ENCODE measurements around the gene PKIG. TPM values are rescaled to one million over a fixed set of nuclear protein-coding genes. Genes with fewer than 3 reads are reported as not detected.

Gene PKIG
- total RNA-seq = 100 to 1,000 TPM in 2 of 4 donors, 10 to 100 TPM in 2; 72.9 to 153 (median 100) TPM

- no peaks in the 10 kb centered on the region for H3K36me3 ChIP-seq
- peaks cover 71 to 79% of the 10 kb centered on the region in 2 donors for H3K4me1 ChIP-seq
- in situ Hi-C loops (cut with MboI; ENCODE audit: low sequenced_read_pairs in 4 of 4) = loop anchor here in 1 of 4 donors (25.0 kb wide), 1 partner anchor 370 kb away; the partner anchor contains the start of gene OSER1
- TF ChIP-seq POLR2A (IDR thresholded peaks at IDR 0.05) (peak; percentile 89 to 97), CTCF (IDR thresholded peaks at IDR 0.05 in 4 of 5, conservative IDR thresholded peaks at IDR 0.05 in 1 of 5) (no peak)
- peak within 1 kb of the TSS; percentile 65 to 76 (median 74) for H3K4me3 ChIP-seq
- intact Hi-C loops (cut with DNase I; ENCODE audit: low total_unique reads) = loop anchor here (5.0 to 10.0 kb wide), 2 partner anchors 378 to 755 kb away; no protein-coding TSS in a partner anchor
- peak within 1 kb of the TSS; percentile 95 to 98 (median 98) for H3K27ac ChIP-seq
- no peaks in the 10 kb centered on the region for H3K9me3 ChIP-seq
- DNase-seq (peak; percentile 89 to 92), ATAC-seq (peak; percentile 88)
- no peaks in the 10 kb centered on the region for H3K27me3 ChIP-seq
These were observed at the start of gene PKIG for GRCh38 chr20:44582311-44583025. PKIG (plus strand) TSS chr20:44582579; CDS start chr20:44614557, 31,978 bp downstream.

- in situ Hi-C loops (cut with MboI; ENCODE audit: low sequenced_read_pairs in 4 of 4) = loop anchor here (5.0 to 25.0 kb wide), 3 partner anchors 74 to 204 kb away; partner anchors contain the start of gene KCNK15 (in 1 of the 4)
- peak overlapping the region; percentile 74 to 85 (median 77) for H3K27ac ChIP-seq
- ATAC-seq = no peak
- H3K27me3 ChIP-seq = no peaks in the 10 kb centered on the region
- H3K9me3 ChIP-seq = no peaks in the 10 kb centered on the region
- DNase-seq = no peak
- intact Hi-C loops (cut with DNase I; ENCODE audit: low total_unique reads) = loop anchor here (5.0 to 10.0 kb wide), 3 partner anchors 148 to 226 kb away; no protein-coding TSS in a partner anchor
- H3K36me3 ChIP-seq = no peaks in the 10 kb centered on the region
- TF ChIP-seq POLR2A (IDR thresholded peaks at IDR 0.05) (no peak), CTCF (IDR thresholded peaks at IDR 0.05 in 4 of 5, conservative IDR thresholded peaks at IDR 0.05 in 1 of 5) (no peak)
- H3K4me3 ChIP-seq = peak overlapping the region in 2 of 4 donors; percentile 63 to 76
- H3K4me1 ChIP-seq = peaks cover 9 to 15% of the 10 kb centered on the region in 2 donors
These were observed 49.4 kb upstream of the PKIG start for GRCh38 chr20:44532981-44533331.

DNA sequence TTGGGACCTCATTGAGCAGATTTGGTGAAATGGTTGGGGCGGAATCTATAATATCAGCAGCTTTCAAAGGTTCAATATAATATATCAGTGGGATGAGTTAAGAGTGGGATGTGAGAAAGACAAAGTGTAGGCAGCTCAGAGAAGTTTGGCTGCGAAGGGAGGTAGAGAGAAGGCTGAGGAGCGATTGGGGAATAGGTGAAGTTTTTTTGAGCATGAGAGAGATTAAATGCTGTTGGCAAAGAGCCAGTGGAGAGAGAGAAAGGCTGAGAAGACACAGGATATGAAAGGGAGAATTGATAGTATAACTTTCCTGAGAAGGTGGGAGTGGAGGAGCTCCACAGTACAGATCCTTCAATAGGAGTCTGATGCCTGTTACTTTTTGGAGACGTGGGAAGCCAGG, 48.5 kb upstream of the PKIG start:
- DNase-seq (no peak), ATAC-seq (no peak)
- TF ChIP-seq CTCF (IDR thresholded peaks at IDR 0.05 in 4 of 5, conservative IDR thresholded peaks at IDR 0.05 in 1 of 5) (no peak), POLR2A (IDR thresholded peaks at IDR 0.05) (no peak)
- intact Hi-C loops (cut with DNase I; ENCODE audit: low total_unique reads) (loop anchor here (5.0 to 10.0 kb wide), 3 partner anchors 149 to 227 kb away; no protein-coding TSS in a partner anchor), in situ Hi-C loops (cut with MboI; ENCODE audit: low sequenced_read_pairs in 4 of 4) (loop anchor here (5.0 to 25.0 kb wide), 3 partner anchors 73 to 203 kb away; partner anchors contain the start of gene KCNK15 (in 1 of the 4))
- H3K4me1 ChIP-seq = peaks cover 9 to 15% of the 10 kb centered on the region in 2 donors
- no peaks in the 10 kb centered on the region for H3K9me3 ChIP-seq
- H3K36me3 ChIP-seq = no peaks in the 10 kb centered on the region
- H3K4me3 ChIP-seq = no peak overlapping the region
- peak overlapping the region in 2 of 4 donors; percentile 19 to 77 for H3K27ac ChIP-seq
- H3K27me3 ChIP-seq = no peaks in the 10 kb centered on the region

DNA sequence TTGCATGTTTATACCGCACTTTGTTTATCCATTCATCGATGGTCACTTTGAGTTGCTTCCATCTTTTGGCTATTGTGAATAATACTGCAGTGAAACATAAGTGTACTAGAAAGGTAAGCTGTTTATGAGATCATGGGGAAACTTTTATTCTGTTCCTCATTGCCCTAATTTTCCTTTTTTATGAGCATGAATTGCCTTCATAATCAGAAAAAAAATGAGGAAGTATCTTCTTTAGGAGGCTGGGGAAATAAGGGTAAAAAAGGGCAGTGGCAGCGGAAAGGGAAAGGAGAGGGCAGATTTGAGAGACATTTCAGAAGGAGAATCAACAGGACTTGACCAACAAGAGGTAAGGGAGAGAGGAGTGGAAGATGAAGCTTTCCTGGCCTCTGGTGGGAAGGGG, 46.2 kb upstream of the PKIG start:
- intact Hi-C loops (cut with DNase I; ENCODE audit: low total_unique reads) = loop anchor here (10.0 kb wide), 1 partner anchor 151 kb away; no protein-coding TSS in a partner anchor
- TF ChIP-seq CTCF (IDR thresholded peaks at IDR 0.05 in 4 of 5, conservative IDR thresholded peaks at IDR 0.05 in 1 of 5) (no peak), POLR2A (IDR thresholded peaks at IDR 0.05) (no peak)
- no peaks in the 10 kb centered on the region for H3K27me3 ChIP-seq
- ATAC-seq (no peak), DNase-seq (no peak)
- H3K4me3 ChIP-seq = no peak overlapping the region
- H3K9me3 ChIP-seq = no peaks in the 10 kb centered on the region
- H3K4me1 ChIP-seq = peaks cover 9 to 15% of the 10 kb centered on the region in 2 donors
- no peak overlapping the region for H3K27ac ChIP-seq
- in situ Hi-C loops (cut with MboI; ENCODE audit: low sequenced_read_pairs in 4 of 4) = loop anchor here (25.0 kb wide), 2 partner anchors 149 to 201 kb away; partner anchors contain the start of gene KCNK15 (in 1 of the 4)
- H3K36me3 ChIP-seq = no peaks in the 10 kb centered on the region

All from gastrocnemius medialis (tissue), 4 donors.